SKM-1 (cell line): Measurements from ENCODE around the gene ADGRL2.

Experiments
- DNase-seq: peaks from one replicate; lab custom pipeline; 2025; ENCODE audit not compliant: unreplicated experiment; lab: John Stamatoyannopoulos, UW

ADGRL2 gene

DNA sequence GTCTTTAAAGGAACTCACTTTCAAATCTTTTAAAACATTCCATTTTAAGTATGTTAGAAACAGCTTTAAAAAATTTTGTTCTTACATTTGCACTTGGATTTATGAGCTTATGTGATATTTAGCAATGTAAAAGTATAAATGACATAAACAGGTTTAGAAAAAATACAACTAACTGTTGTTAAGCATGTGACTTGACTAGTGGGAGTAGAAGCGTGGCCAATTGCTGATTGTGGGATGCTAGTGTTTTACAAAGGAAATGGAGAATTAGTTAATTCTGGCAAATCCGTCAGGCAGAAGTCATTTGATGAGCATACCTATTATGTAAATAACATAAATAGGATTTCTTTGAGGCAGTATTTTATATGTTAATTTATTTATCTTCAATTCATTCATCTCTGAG lies 175.8 kb downstream of the ADGRL2 start:
- DNase-seq: no peak

DNA sequence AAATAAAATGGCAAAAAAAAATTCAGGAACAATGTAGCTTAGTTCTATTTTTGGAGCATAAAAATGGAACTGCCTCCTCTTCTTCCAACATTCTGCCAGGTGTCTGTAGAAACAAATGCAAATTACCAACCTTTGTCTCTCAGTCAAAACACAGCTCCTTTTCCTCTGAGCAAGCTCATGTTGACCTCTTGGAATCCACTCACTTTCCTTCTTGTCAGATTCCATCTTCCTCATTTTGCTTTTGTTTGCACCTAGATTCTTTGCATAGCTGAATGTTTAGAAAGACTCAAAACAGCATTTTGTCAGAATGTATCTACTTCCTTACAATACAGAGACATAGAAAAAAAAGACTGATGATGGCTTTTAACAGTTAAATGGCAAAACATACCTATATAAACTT lies 178.2 kb downstream of the ADGRL2 start:
- no peak for DNase-seq

DNA sequence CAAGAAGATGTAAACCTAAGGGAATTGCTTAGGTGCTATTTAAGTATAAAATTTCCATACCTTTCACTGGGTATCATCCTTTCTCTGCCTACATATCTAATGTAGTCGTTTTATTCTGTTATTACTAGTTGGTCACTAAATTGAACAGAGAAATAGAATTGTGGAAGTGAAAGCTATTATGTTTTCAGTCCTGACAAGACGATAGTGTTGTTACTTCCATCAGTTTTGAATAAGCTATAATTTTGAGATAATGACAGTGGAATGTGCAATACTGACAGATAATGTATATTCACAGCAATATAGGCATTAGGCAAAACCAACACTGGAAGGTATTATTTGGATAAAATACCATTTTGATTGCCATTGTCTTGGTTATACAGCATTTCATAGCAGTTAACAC lies 181.8 kb downstream of the ADGRL2 start:
- no peak for DNase-seq

DNA sequence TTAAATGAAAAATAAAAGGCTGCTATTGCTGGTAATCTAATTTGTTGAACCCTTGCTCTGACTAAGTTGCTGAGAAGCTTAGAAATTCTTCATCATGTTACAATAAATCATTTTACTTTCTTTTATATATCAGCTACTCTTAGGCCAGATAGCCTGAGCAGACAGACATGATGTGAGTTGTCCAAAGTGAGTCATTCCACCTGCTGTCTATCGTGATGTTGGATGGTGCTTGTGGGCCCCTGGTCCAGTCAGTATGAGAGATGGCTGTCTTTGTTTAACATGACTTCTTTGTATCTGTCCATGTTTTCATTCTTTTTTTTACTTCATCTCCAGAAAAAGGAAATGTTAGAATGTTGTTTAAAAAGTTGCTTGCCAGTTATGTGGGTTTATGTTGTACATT lies 188.8 kb downstream of the ADGRL2 start:
- no peak for DNase-seq

DNA sequence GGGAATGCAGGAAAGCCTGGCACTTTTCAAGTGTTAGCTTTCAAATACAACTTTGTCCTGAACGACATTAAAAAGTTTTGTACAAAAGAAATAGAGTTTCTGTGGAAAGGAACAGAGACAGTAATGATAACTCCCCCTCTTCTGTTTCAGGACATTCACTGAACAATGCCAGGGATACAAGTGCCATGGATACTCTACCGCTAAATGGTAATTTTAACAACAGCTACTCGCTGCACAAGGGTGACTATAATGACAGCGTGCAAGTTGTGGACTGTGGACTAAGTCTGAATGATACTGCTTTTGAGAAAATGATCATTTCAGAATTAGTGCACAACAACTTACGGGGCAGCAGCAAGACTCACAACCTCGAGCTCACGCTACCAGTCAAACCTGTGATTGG lies 189.5 kb downstream of the ADGRL2 start:
- no peak for DNase-seq

DNA sequence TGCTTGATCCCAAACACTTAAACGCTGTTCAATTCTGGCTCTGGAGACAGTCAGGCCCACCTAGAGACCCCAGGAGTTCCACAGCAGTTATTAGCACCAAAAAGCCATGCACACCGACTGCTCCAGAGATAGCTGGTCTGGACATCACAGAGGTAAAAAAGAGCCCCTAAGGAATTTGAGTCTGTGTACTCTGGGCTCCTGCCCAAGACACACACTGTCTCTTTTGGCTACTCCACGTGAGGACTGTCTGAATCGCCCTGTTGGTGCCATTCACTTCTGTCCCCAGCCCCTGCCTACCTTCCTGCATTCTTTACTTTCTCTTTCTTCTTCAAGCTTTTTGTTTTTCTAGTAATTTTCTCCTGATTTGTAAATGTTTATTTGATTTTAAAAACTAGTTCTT lies 197.4 kb downstream of the ADGRL2 start:
- DNase-seq: no peak

DNA sequence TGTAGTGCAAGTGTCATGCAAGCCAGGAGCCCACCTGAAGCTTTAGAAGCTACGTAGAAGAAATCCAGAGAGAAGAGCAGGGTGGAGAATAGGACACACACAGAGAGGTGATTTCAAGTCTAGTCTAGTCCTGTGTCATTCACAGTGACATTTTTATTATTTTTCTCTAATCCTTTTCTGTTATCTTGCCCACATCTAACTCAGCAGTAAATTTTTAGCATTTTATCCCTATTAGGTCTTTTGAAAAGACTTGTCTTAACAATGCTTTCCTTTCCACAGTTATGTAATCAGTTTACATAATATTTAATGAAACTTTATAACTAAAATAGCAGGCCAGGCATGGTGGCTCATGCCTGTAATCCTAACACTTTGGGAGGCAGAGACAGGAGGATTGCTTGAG lies 198.6 kb downstream of the ADGRL2 start:
- no peak for DNase-seq

DNA sequence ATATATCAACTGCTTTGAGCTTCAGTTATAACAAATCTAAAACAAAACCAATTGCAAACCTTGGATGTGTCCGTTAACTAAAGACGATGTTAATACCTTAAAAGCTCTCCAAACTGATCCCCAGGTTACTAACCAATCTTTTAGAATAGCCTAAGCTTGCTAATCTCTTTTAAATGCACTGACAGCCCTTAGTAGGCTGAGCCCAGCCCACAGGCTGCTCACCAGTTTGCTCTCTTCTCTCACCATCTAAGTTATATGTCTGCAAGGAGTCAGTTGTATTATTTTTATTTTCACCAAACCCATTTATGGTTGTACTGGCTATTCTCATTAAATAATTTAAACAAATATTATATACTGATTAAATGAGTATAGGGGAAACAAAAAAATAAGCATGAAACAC lies 199.5 kb downstream of the ADGRL2 start:
- DNase-seq: no peak

DNA sequence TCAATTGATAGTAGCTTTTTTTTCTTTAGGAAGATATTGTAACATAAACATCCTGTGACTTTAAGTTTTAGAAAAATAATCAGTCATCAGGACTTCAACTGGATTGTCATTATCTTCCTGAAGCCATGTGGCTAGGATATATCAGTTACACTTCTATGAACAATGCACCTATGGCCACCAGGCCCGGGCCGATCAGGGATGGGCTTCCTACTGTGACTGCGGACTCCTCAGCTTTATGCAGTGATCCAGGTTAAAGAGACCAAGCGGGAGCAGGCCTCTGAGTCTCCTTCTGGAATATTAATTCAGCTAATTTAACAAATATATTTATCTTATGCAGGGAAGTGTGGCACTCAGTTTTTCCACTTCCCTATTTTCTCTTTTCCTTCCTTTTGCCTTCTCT lies 200.6 kb downstream of the ADGRL2 start:
- DNase-seq: no peak

DNA sequence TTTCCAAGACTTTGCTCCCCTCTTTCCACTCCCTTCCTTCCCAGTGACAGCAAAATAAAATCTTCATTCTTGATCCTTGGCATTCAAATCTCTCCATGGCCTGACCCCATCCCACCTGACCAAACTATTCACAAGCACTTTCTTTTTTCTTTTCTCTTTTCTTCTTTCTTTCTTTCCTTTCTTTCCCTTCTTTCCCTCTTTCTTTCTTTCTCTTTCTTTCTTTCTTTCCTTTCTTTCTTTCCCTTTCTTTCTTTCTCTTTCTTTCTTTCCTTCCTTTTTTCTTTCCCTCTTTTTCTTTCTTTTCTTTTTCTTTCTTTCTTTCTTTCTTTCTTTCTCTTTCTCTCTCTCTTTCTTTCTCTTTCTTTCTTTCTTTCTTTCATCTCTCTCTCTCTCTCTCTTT lies 207.1 kb downstream of the ADGRL2 start:
- no peak for DNase-seq

DNA sequence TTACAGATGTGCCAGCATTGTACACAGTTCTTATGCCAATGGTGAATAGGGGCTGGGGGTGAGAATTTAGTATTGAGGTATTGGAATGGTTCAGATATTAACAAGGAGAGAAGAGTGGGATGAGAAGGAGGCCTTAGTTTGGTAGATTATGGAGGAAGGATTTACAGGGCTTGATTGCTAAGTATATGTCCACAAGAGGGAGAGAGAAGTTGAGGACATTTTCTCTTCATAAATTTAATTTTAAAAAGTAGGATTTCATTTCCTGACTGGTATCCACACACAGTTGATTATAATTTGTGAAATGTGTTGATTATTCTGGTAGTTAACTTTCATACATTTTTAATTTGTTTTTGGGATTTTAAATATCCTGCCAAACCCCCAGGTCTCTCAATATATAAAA lies 213.0 kb downstream of the ADGRL2 start:
- DNase-seq: no peak

DNA sequence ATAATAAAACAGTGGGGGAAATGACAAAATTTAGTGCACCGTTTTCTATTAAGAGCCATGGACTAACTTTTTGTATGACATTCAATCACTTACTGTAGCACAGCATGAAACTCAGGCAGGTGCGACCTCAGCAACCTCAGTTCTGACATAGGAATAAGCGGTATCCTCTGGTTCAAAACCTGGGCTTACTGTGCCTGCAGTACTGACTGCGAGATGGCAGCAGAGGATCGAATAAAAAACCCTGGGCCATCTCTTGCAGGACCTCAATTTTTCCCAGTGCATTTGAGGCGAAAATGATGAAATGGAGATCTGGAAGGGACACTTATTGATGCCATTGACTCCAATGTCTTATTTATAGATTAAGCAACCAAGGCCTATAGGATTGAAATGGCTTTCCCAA lies 214.7 kb downstream of the ADGRL2 start:
- no peak for DNase-seq

DNA sequence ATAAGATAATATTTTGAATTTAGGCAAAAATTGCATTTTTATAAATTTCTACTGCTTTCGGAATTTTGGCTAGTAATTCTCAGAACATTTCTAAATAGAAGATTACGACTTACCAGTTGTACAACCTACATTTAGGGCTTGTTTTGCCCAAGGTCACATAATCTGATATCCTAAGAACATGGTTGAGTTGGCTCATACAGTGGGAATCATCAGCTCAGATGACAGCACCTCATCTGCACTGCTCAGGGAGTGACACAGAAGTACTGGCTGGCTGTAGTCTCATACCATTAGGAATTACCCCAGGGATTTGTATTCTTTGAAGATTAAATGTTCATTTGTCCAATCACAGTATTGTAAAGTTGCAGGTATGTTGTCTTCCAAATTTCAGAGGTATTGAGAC lies 217.6 kb downstream of the ADGRL2 start:
- no peak for DNase-seq

DNA sequence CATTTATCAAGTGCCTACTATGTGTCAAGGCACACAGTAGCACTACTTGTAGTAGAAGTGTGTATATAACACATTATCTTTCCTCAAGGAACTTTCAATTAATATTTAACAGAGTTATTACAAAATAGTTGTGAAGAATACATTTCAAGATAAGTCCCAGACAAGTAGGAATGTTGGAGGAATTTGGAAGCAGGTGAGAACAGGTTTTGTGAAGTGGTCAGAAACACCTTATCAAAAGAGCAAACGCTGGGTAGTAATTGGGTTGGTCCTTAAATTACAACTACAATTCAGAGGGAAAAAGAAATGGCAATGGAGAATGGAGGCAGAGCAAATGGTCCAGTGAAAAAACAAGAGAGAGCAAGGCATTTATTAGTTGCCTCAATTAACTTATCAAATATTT lies 218.8 kb downstream of the ADGRL2 start:
- no peak for DNase-seq

DNA sequence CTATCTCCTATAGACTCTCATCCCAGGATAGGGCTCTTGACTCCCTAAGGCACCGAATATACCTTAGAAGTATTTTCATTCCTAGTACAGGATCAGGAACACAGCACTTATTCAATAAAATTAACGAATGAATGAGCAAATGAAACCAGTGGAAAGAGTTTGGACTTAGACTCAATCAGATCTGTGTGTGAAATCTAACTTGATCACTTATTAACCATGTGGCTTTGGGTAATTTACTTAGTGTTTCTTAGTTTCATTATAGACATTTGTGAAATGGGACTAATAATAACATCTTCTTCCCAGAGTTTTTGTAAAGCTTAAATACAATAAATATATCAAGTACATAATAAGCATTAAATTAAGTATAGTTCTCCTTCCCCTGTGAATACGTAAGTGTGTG lies 230.1 kb downstream of the ADGRL2 start:
- DNase-seq: no peak

DNA sequence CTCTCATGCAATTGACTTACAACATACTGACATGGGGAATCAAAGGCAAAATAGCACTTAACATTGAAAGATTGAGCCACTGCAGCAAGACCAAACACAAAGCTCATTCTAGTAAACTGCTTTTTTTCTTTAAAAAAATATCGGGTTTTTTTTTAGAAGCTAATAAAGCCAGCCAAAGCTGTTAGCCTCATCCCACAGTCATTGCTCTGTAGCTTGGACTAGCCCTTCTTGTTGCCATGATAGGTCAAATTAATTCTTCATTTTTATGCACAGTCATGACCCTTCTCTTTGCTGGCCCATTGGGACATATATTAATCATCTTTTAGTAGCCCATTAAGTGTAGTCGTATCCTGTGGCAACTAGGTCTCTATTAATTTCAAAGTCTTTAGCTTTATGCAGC lies 231.3 kb downstream of the ADGRL2 start:
- DNase-seq: no peak

DNA sequence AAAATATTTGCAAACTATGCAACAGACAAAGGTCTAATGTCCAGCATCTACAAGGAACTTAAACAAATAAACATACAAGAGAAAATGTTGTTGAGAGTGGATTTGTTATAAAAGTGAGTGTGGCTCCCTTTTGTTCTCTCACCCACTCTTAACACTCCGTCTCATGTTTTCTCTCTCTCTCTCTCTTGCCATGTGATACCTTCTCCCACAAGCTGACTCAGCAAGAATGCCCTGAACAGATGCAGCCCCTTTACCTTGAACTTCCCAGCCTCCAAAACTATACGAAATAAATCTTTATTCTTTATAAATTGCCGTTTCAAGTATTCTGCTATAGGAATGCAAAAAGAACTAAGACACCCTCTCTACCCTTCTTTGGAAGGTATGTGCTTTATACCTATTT lies 234.1 kb downstream of the ADGRL2 start:
- no peak for DNase-seq
